IMR-90 (cell line): Measurements from ENCODE around the gene OTUD6A. TPM values are rescaled to one million over a fixed set of nuclear protein-coding genes. Genes with fewer than 3 reads are reported as not detected.

Source experiments
- ATAC-seq: fragments of 200-7000 bp; cut with Tn5 transposase; 2 replicates; pipeline ENCODE4 v1.9.1; 2020; ENCODE audit warnings: low read depth, mild to moderate bottlenecking, moderate library complexity
- BruUV-seq: library from RNA; stranded (reverse); fragments of 400-500 nt; replicated peaks from 2 replicates; lab custom pipeline; 2021; lab: Mats Ljungman, UMichigan
- CTCF ChIA-PET: fragments of 300-600 bp; formaldehyde crosslinking; extraction: SDS; loops from one replicate; lab custom pipeline; 2021; ENCODE audit warnings: antibody characterized with exemption; lab: Yijun Ruan, JAX
- POLR2A ChIA-PET: fragments of 300-600 bp; sonication (Branson Sonifier 250); formaldehyde crosslinking; loops from one replicate; lab custom pipeline; 2022; ENCODE audit warnings: antibody characterized with exemption; ENCODE audit not compliant: unreplicated experiment; lab: Charles Lee
- DNase-seq: peaks from one replicate; pipeline ENCODE4 v3.0.0; 2013
- H2AFZ ChIP-seq: replicated peaks from 2 replicates; pipeline ENCODE3; 2013; ENCODE audit warnings: low read length, mild to moderate bottlenecking; ENCODE audit not compliant: poor library complexity
- H2AK5ac ChIP-seq: 2 replicates; pipeline ENCODE4 v1.6.1; 2013; ENCODE audit warnings: low read depth, low read length, inconsistent platforms
- H2AK9ac ChIP-seq: replicated peaks from 2 replicates; pipeline ENCODE3; 2013; ENCODE audit warnings: mild to moderate bottlenecking, low read depth, low read length, moderate library complexity; ENCODE audit not compliant: poor library complexity
- H2BK120ac ChIP-seq: 2 replicates; pipeline ENCODE4 v1.6.1; 2013; ENCODE audit warnings: low read depth, low read length, inconsistent platforms
- H2BK15ac ChIP-seq: 3 replicates; pipeline ENCODE4 v1.6.1; 2013; ENCODE audit warnings: low read depth, low read length, inconsistent platforms
- H2BK20ac ChIP-seq: 2 replicates; pipeline ENCODE4 v1.6.1; 2013; ENCODE audit warnings: low read depth, mild to moderate bottlenecking, inconsistent platforms, low read length, moderate library complexity
- H2BK5ac ChIP-seq: 2 replicates; pipeline ENCODE4 v1.6.1; 2013; ENCODE audit warnings: mild to moderate bottlenecking, low read depth, low read length, inconsistent platforms; ENCODE audit not compliant: poor library complexity, severe bottlenecking
- H3K14ac ChIP-seq: replicated peaks from 2 replicates; pipeline ENCODE4 v1.6.1; 2013; ENCODE audit warnings: low read depth, low read length, inconsistent platforms
- H3K18ac ChIP-seq: 2 replicates; pipeline ENCODE4 v1.6.1; 2013; ENCODE audit warnings: low read depth, low read length, control low read depth
- H3K23ac ChIP-seq: 2 replicates; pipeline ENCODE4 v1.6.1; 2013; ENCODE audit warnings: low read depth, low read length, inconsistent platforms
- H3K27ac ChIP-seq: 2 replicates; pipeline ENCODE4 v1.5.1; 2013; ENCODE audit warnings: mild to moderate bottlenecking, control low read depth, low read length; ENCODE audit not compliant: insufficient read depth
- H3K27me3 ChIP-seq: 2 replicates; pipeline ENCODE4 v1.6.1; 2013; ENCODE audit warnings: low read length; ENCODE audit not compliant: control insufficient read depth, insufficient read depth
- H3K36me3 ChIP-seq: 2 replicates; pipeline ENCODE4 v1.6.1; 2013; ENCODE audit warnings: low read length, mixed read lengths; ENCODE audit not compliant: control insufficient read depth, insufficient read depth
- H3K4ac ChIP-seq: 2 replicates; pipeline ENCODE4 v1.6.1; 2013; ENCODE audit warnings: low read depth, low read length, inconsistent platforms
- H3K4me1 ChIP-seq: 2 replicates; pipeline ENCODE4 v1.6.1; 2013; ENCODE audit warnings: low read length, mixed read lengths; ENCODE audit not compliant: control insufficient read depth, insufficient read depth
- H3K4me2 ChIP-seq: 2 replicates; pipeline ENCODE4 v1.6.1; 2013; ENCODE audit warnings: low read depth, mild to moderate bottlenecking, control low read depth, low read length, moderate library complexity
- H3K4me3 ChIP-seq: 2 replicates; pipeline ENCODE4 v1.5.1; 2013; ENCODE audit warnings: low read depth, mild to moderate bottlenecking, control low read depth, low read length, moderate library complexity; ENCODE audit not compliant: insufficient read depth
- H3K56ac ChIP-seq: 2 replicates; pipeline ENCODE4 v1.6.1; 2013; ENCODE audit warnings: low read length, inconsistent platforms; ENCODE audit not compliant: insufficient read depth; ENCODE audit errors: extremely low read depth
- H3K79me1 ChIP-seq, 2 experiments: 2 replicates each; pipeline ENCODE4 v1.6.1; 2013; ENCODE audit warnings: low read length in 2 of 2, inconsistent platforms in 1 of 2, low read depth in 1 of 2
- H3K9ac ChIP-seq: 2 replicates; pipeline ENCODE4 v1.6.1; 2013; ENCODE audit warnings: low read depth, low read length, control low read depth
- H3K9me1 ChIP-seq: 2 replicates; pipeline ENCODE4 v1.6.1; 2013; ENCODE audit warnings: low read length, inconsistent platforms; ENCODE audit not compliant: insufficient read depth
- H3K9me3 ChIP-seq: 2 replicates; pipeline ENCODE4 v1.6.1; 2013; ENCODE audit warnings: low read length; ENCODE audit not compliant: control insufficient read depth, insufficient read depth
- H4K20me1 ChIP-seq: 2 replicates; pipeline ENCODE4 v1.6.1; 2013; ENCODE audit warnings: low read length, inconsistent platforms; ENCODE audit not compliant: insufficient read depth
- H4K5ac ChIP-seq: 2 replicates; pipeline ENCODE4 v1.6.1; 2013; ENCODE audit warnings: mild to moderate bottlenecking, low read depth, low read length, control low read depth
- H4K8ac ChIP-seq, 2 experiments: 2 replicates each; pipeline ENCODE4 v1.6.1; 2013; ENCODE audit warnings: low read depth in 2 of 2, low read length in 2 of 2, control low read depth in 1 of 2, inconsistent platforms in 1 of 2
- H4K91ac ChIP-seq: 2 replicates; pipeline ENCODE4 v1.6.1; 2013; ENCODE audit warnings: low read depth, low read length, inconsistent platforms; ENCODE audit not compliant: insufficient read depth
- CEBPB ChIP-seq: IDR thresholded peaks from 2 replicates; pipeline ENCODE4 v1.6.1; 2012; ENCODE audit warnings: low read depth, low read length, improper control_type of control experiment
- CTCF ChIP-seq: conservative IDR thresholded peaks from 2 replicates; pipeline ENCODE4 v1.5.1; 2012; ENCODE audit warnings: mild to moderate bottlenecking, low read depth, low read length, improper control_type of control experiment
- ELK1 ChIP-seq: fragments of 150-350 bp; IDR thresholded peaks from 2 replicates; pipeline ENCODE4 v1.6.1; 2016; ENCODE audit warnings: low read depth, mild to moderate bottlenecking, low read length, moderate library complexity, borderline replicate concordance
- FOS ChIP-seq: fragments of 150-350 bp; IDR thresholded peaks from 2 replicates; pipeline ENCODE4 v1.6.1; 2016; ENCODE audit warnings: low read depth, low read length
- MAZ ChIP-seq: IDR thresholded peaks from 2 replicates; pipeline ENCODE4 v1.6.1; 2012; ENCODE audit warnings: low read depth, mild to moderate bottlenecking, low read length, improper control_type of control experiment, moderate library complexity, borderline replicate concordance
- RFX5 ChIP-seq: IDR thresholded peaks from 2 replicates; pipeline ENCODE4 v1.8.0; 2012; ENCODE audit warnings: low read depth, mild to moderate bottlenecking, low read length, moderate library complexity
- USF2 ChIP-seq: fragments of 150-350 bp; IDR thresholded peaks from 2 replicates; pipeline ENCODE4 v1.6.1; 2017; ENCODE audit warnings: mild to moderate bottlenecking, antibody characterized with exemption, low read length, low read depth
- WGBS, 2 experiments: methylation state at CpG; one replicate each; pipeline versions ENCODE4 v1.1.5 to v1.1.7; 2013; ENCODE audit warnings: missing lambda C conversion rate in 2 of 2; ENCODE audit not compliant: insufficient read length in 1 of 2; ENCODE audit errors: extremely low coverage in 2 of 2; 5-methylcytosine and 5-hydroxymethylcytosine counted together
- dilution Hi-C: fragments of 300-500 bp; cut with HindIII; formaldehyde crosslinking; loops from one replicate; pipeline ENCODE4 v1.14.3; 2018; ENCODE audit warnings: low sequenced_read_pairs; ENCODE audit not compliant: unreplicated experiment
- in situ Hi-C: fragments of 300-500 bp; cut with MboI; formaldehyde crosslinking; loops from 3 replicates; pipeline ENCODE4 v1.14.3; 2019; ENCODE audit warnings: low sequenced_read_pairs, inconsistent platforms, mixed read lengths
- intact Hi-C: fragments of 100-400 bp; cut with micrococcal nuclease; formaldehyde crosslinking; loops from 2 replicates; pipeline ENCODE4 v1.10.0; 2022
- polyA plus RNA-seq, 3 experiments: library from polyadenylated mRNA; depleted of rRNA; stranded (reverse); fragments of >200 nt; gene quantifications; 2 replicates each; pipeline ENCODE4 v1.2.3, GENCODE V29; 2012; ENCODE audit warnings: low replicate concordance in 1 of 3
- total RNA-seq: library from RNA; depleted of rRNA; stranded (reverse); fragments of >200 nt; gene quantifications from 2 replicates; pipeline ENCODE4 v1.2.3, GENCODE V29; 2012

The OTUD6A gene
- total and polyA plus RNA-seq, 2 of the 4 experiments (the other 2 are of a cell fraction): not detected

- Histone ChIP-seq H2BK120ac (no peak overlapping the region), H3K27me3 (peaks cover 12% of the 10 kb centered on the region), H3K4me1 (peaks cover 2% of the 10 kb centered on the region; the same call in 1 of the 2 replicates), H2BK15ac (no peak overlapping the region), H2BK20ac (no peak overlapping the region), H3K4ac (no peak overlapping the region), H3K9me1 (no peaks in the 10 kb centered on the region), H4K5ac (no peak overlapping the region), H3K23ac (no peak overlapping the region), H3K36me3 (no peaks in the 10 kb centered on the region), H3K9me3 (no peaks in the 10 kb centered on the region), H3K4me2 (no peak overlapping the region), H3K4me3 (no peak overlapping the region), H3K14ac (no peak overlapping the region), H4K8ac (no peak overlapping the region), H4K20me1 (no peaks in the 10 kb centered on the region), H4K91ac (no peak overlapping the region), H3K18ac (no peak overlapping the region), H3K79me1 (no peaks in the 10 kb centered on the region), H2AK9ac (peak overlapping the region; percentile 79), H3K56ac (no peak overlapping the region), H2AK5ac (no peak overlapping the region), H3K9ac (no peak overlapping the region), H3K27ac (no peak overlapping the region), H2BK5ac (no peak overlapping the region), H2AFZ (peak overlapping the region; percentile 61)
- in situ Hi-C loops (no loop called here), intact Hi-C loops (no loop called here), dilution Hi-C loops (no loop called here)
- TF ChIP-seq USF2 (no peak), FOS (no peak), CTCF (no peak), RFX5 (no peak), CEBPB (no peak), MAZ (no peak), ELK1 (no peak)
- POLR2A ChIA-PET: no interaction called here
- no TSS peak for BruUV-seq
- DNase-seq (peak; percentile 43), ATAC-seq (0 out of 2 replicates have a peak, but pooled peaks have one; percentile 35)
- 60% methylated on average over 1 of the region's 4 CpGs; no CpG with 5 or more reads in 1 of the 2 experiments for WGBS, 2 experiments
- CTCF ChIA-PET: no interaction called here
Observed at GRCh38 chrX:70044541-70045245, 17.6 kb upstream of the OTUD6A start.
